HepG2 (cell line): ENCODE data around the gene PDXDC1. TPM values are rescaled to one million over a fixed set of nuclear protein-coding genes. Genes with fewer than 3 reads are reported as not detected.

Source experiments
- ATF7-NPFF ChIP-seq: sonication (generic); formaldehyde crosslinking; IDR thresholded peaks from 2 replicates; pipeline ENCODE4 v1.8.1; 2023; ENCODE audit warnings: mild to moderate bottlenecking, low read depth, missing genetic modification reagents, moderate library complexity
- ERF ChIP-seq: IDR thresholded peaks from 2 replicates; pipeline ENCODE4 v1.6.1; 2018; ENCODE audit warnings: missing biosample characterization, missing genetic modification reagents
- ETS1 ChIP-seq: sonication (generic); formaldehyde crosslinking; IDR thresholded peaks from 2 replicates; pipeline ENCODE4 v1.4.0; 2020; ENCODE audit warnings: missing genetic modification reagents
- HNRNPK ChIP-seq: fragments of 200-400 bp; formaldehyde crosslinking; IDR thresholded peaks from 2 replicates; pipeline ENCODE4 v1.6.1; 2018; ENCODE audit warnings: low read length, low read depth, moderate library complexity, mild to moderate bottlenecking; ENCODE audit not compliant: poor library complexity, severe bottlenecking
- MYNN ChIP-seq: sonication (generic); formaldehyde crosslinking; IDR thresholded peaks from 2 replicates; pipeline ENCODE4 v1.4.0; 2020; ENCODE audit warnings: mild to moderate bottlenecking, low read depth, missing genetic modification reagents
- NRL ChIP-seq: sonication (generic); formaldehyde crosslinking; IDR thresholded peaks from 2 replicates; pipeline ENCODE4 v1.5.0; 2020; ENCODE audit warnings: missing genetic modification reagents, mild to moderate bottlenecking, moderate library complexity, borderline replicate concordance
- RCOR2 ChIP-seq: IDR thresholded peaks from 2 replicates; pipeline ENCODE4 v1.6.1; 2016; ENCODE audit warnings: missing biosample characterization, missing genetic modification reagents
- SOX13 ChIP-seq, 3 experiments: fragments of 450-650 bp in 1 of 3; sonication (generic) in 1 of 3; formaldehyde crosslinking in 1 of 3; IDR thresholded peaks in 2 of 3; conservative IDR thresholded peaks in 1 of 3; 2 replicates each; pipeline versions ENCODE4 v1.5.0 to v1.6.1; 2016 to 2020; ENCODE audit warnings: antibody characterized with exemption in 1 of 3, mild to moderate bottlenecking in 1 of 3, missing compliant biosample characterization in 1 of 3, missing genetic modification reagents in 1 of 3, moderate library complexity in 1 of 3
- U2AF1 ChIP-seq: fragments of 200-400 bp; formaldehyde crosslinking; optimal IDR thresholded peaks from 2 replicates; pipeline ENCODE3; 2017; ENCODE audit warnings: mild to moderate bottlenecking, low read depth, low read length
- ZBTB33 ChIP-seq: sonication (generic); formaldehyde crosslinking; IDR thresholded peaks from 2 replicates; pipeline ENCODE4 v1.4.0; 2020; ENCODE audit warnings: missing genetic modification reagents
- ZNF20 ChIP-seq: sonication (generic); formaldehyde crosslinking; IDR thresholded peaks from 2 replicates; pipeline ENCODE4 v1.4.0; 2020; ENCODE audit warnings: mild to moderate bottlenecking, moderate library complexity, missing genetic modification reagents
- ZNF224 ChIP-seq: sonication (generic); formaldehyde crosslinking; IDR thresholded peaks from 2 replicates; pipeline ENCODE4 v1.5.0; 2020; ENCODE audit warnings: mild to moderate bottlenecking, missing genetic modification reagents
- ZNF331 ChIP-seq: sonication (generic); formaldehyde crosslinking; IDR thresholded peaks from 2 replicates; pipeline ENCODE4 v1.4.0; 2020; ENCODE audit warnings: missing genetic modification reagents
- ZNF563 ChIP-seq: sonication (generic); formaldehyde crosslinking; IDR thresholded peaks from 2 replicates; pipeline ENCODE4 v1.8.0; 2022; ENCODE audit warnings: mild to moderate bottlenecking, moderate library complexity, missing genetic modification reagents
- ZNF687 ChIP-seq: sonication (generic); formaldehyde crosslinking; IDR thresholded peaks from 2 replicates; pipeline ENCODE4 v1.5.1; 2020; ENCODE audit warnings: mild to moderate bottlenecking, missing genetic modification reagents, moderate library complexity
- polyA plus RNA-seq, 8 experiments: library from polyadenylated mRNA; depleted of rRNA in 3 of 8; stranded (reverse) in 7 of 8; unstranded in 1 of 8; fragments of >200 nt; fragmentation: Illumina TruSeq in 4 of 8; extraction: Trizol in 4 of 8; gene quantifications; 2 replicates each; pipeline versions ENCODE4 v1.2.1 to v1.2.3, GENCODE V29; 2011 to 2016; ENCODE audit warnings: low read depth in 4 of 8, missing spikeins in 1 of 8, mixed read lengths in 1 of 8; ENCODE audit not compliant: insufficient read depth in 1 of 8
- total RNA-seq, 5 experiments: library from RNA; depleted of rRNA; stranded (reverse); fragments of >200 nt; fragmentation: Illumina TruSeq; extraction: Trizol; gene quantifications; 2 replicates each; pipeline ENCODE4 v1.2.3, GENCODE V29; 2016; ENCODE audit warnings: low read depth in 1 of 5

Gene PDXDC1
- total and polyA plus RNA-seq, 2 of the 13 experiments (the other 11 are each of a cell fraction or from before 2014, with no cell fraction given), result 133 to 169 TPM

- TF ChIP-seq ZBTB33 (CRISPR knock-in tag) (peak; percentile 79; the same call in 1 of the 2 replicates), ZNF563 (CRISPR knock-in tag) (no peak), ZNF20 (CRISPR knock-in tag) (no peak), ETS1 (CRISPR knock-in tag) (no peak), MYNN (CRISPR knock-in tag) (no peak), HNRNPK (no peak), RCOR2 (no peak), ZNF687 (peak; percentile 43), ZNF331 (CRISPR knock-in tag) (no peak), U2AF1 (no peak), ZNF224 (CRISPR knock-in tag) (no peak), ATF7-NPFF (CRISPR knock-in tag) (no peak), NRL (0 out of 2 replicates have a peak, but pooled peaks have one; percentile 22), ERF (CRISPR knock-in tag) (no peak), SOX13 (IDR thresholded peaks at IDR 0.05) (no peak), SOX13 (CRISPR knock-in tag; conservative IDR thresholded peaks at IDR 0.05 in 1 of 2, IDR thresholded peaks at IDR 0.05 in 1 of 2) (no peak)
These were observed 79.1 kb downstream of the PDXDC1 start (continued) for GRCh38 chr16:15053904-15054303.
